LNCaP clone FGC (cell line): ENCODE data around the gene WDR1.

Source experiments
- DNase-seq: peaks from one replicate; pipeline ENCODE4 v3.0.0-alpha.2; 2011; ENCODE audit warnings: low read depth
- H3K4me3 ChIP-seq: 2 replicates; pipeline ENCODE4 v1.5.1; 2011; ENCODE audit warnings: mild to moderate bottlenecking, low read depth, low read length, control low read depth
- CTCF ChIP-seq: IDR thresholded peaks from 2 replicates; pipeline ENCODE4 v1.5.1; 2012; ENCODE audit warnings: mild to moderate bottlenecking; ENCODE audit not compliant: control insufficient read depth, insufficient read depth; ENCODE audit errors: extremely low read depth

WDR1 gene

GRCh38 chr4:10078481-10079233 lies 37.9 kb downstream of the WDR1 start:
- H3K4me3 ChIP-seq, result no peak overlapping the region
- TF ChIP-seq CTCF, result no peak
- DNase-seq, result no peak

GRCh38 chr4:10077483-10078335 lies 38.9 kb downstream of the WDR1 start:
- TF ChIP-seq CTCF, result no peak
- DNase-seq, result no peak
- no peak overlapping the region for H3K4me3 ChIP-seq

DNA sequence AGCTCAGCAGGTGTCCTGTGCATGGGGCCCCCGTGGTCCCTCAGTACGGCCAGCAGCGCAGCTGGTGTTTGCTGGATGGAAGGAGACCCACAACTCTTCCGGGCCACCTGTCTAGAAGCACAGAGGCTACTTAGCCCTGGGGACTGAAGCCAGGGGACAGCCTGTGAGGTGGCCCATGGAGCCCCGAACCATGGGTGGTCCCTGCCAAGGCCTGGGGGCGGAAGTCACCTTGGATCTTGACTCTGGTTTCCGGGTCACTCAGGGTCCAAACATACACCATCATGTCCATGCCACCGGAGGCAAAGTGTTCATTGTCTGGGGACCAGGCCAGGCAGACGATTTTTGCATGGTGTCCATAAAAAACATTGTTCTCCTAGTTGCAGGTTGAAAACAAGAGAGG lies 39.5 kb downstream of the WDR1 start:
- H3K4me3 ChIP-seq, result no peak overlapping the region
- DNase-seq, result no peak
- TF ChIP-seq CTCF, result no peak

GRCh38 chr4:10075953-10076391 lies 40.6 kb downstream of the WDR1 start:
- TF ChIP-seq CTCF, result no peak
- no peak overlapping the region for H3K4me3 ChIP-seq
- DNase-seq, result no peak

GRCh38 chr4:10075158-10075863 lies 41.3 kb downstream of the WDR1 start:
- TF ChIP-seq CTCF, result no peak
- DNase-seq, result no peak

DNA sequence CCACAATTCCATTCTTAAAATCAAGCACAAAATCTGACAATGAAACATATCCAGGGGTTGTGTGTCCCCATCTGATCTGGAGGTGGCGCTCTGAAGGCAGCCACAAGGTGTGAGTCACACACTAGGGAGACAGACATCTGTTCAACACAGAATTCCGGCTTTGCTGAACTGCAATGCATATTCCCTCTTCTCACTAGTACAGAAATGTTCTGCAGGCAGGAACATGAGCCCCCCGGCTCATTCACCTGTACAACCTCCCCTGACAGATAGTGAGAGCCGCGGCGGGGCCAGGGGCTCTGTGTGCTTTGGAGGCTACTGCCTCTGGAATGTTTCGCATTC lies 41.9 kb downstream of the WDR1 start:
- no peak overlapping the region for H3K4me3 ChIP-seq
- DNase-seq, result no peak
- no peak for TF ChIP-seq CTCF

More at GRCh38 chr4:10075158-10075863, 41.3 kb downstream of the WDR1 start:
- no peak overlapping the region for H3K4me3 ChIP-seq
